SW480 (cell line): ENCODE data around the gene PTPRT.

Experiments
- DNase-seq: peaks from one replicate; pipeline ENCODE4 v3.0.0-alpha.2; 2016; ENCODE audit warnings: low spot score

PTPRT gene

DNA sequence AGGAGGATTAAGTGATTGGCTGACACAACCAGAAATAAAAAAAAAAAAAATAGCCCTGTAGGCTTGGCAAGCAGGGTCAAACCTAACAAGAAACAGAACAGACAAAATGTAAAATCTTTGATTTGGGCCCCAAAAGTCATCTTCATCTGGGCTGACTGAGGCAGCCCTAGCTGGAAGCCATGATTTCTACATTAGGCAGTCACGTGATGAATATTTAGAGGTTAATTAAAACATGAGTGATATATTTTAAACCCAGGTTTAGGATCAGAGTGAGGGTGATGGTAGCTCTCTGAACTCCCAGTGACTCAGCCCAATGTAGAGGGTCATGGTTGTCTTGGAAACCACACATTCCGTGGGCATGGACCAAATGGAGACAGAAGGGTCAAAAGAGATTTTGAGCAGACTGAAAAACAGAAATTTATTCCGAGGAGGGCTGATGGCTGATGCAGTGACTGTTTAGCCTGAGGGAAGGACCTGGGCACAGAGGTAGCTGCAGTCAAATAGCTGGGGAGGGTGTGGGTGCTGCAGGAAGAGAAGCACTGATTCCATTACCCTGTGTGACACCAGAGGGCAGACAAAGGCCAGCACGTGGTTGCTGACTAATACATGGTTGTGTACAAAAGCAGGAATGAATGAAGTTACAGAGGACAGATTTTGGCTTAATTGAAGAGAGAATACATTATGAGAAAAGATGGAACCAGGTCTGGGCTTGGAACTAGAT, 998.4 kb downstream of the PTPRT start:
- DNase-seq: peak; percentile 45

- no peak for DNase-seq
These were observed 999.6 kb downstream of the PTPRT start for GRCh38 chr20:42190084-42190483.

- DNase-seq: no peak
These were observed 1003.4 kb downstream of the PTPRT start for GRCh38 chr20:42186337-42186736.

DNA sequence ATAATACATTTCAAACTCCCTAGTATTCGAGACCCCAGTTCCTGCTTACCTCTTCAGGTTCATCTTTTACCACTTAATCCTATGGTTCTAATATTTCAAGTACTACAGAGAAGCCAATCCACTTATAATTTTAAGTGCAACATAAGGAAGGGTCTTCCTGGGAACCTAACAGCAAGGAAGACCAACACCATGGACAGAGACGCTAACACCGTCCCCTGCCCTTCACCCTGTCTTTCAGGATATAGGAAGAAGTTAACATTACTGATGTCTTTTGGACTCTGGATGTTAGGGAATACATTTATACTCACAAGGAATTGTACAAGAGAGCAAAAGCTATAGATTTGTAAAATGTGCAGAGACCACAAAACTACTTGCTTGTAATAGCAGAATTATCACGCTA, 1006.6 kb downstream of the PTPRT start:
- DNase-seq: no peak

DNA sequence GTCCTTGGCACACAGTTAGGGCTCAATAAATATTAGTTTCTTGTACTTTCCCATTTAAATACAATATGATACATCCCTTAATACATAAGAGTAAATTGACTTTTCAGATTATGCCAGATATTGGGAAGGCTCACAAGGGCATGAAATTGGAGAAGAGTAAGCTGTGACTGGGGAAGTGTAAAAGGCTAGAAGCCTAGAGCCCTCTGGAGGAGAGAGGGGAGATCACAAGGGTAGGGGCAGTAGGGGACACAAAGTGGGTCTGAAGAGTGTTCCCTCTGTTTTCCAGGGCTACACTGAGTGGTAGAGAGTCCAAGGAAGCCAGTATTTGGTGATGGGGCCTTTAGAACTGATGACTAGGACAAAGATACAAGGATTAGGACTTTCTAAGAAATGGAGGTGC, 1008.6 kb downstream of the PTPRT start:
- DNase-seq: no peak

DNA sequence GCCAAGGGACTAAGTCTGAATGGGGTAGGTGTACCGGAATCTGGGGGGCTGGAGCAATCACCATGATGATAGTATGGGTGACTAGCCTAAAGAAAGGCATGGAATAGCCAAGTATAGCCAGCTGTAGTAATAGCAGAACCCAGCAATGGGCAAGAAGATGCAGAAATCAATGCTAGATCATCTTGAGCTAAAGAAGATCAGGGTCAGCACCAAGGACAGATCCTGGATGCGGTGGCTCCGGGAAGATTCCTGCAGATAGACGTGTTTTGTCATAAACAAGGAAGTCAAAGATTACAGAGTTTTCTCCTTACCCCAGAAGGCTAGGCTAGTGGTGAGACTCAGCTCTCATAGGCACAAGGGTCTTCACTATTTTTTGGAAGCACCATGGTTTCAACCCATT, 1009.9 kb downstream of the PTPRT start:
- peak; percentile 35 for DNase-seq

- DNase-seq: no peak
These were observed 1016.3 kb downstream of the PTPRT start for GRCh38 chr20:42173440-42173839.

GRCh38 chr20:42164121-42164890, 1025.4 kb downstream of the PTPRT start:
- DNase-seq: no peak

DNA sequence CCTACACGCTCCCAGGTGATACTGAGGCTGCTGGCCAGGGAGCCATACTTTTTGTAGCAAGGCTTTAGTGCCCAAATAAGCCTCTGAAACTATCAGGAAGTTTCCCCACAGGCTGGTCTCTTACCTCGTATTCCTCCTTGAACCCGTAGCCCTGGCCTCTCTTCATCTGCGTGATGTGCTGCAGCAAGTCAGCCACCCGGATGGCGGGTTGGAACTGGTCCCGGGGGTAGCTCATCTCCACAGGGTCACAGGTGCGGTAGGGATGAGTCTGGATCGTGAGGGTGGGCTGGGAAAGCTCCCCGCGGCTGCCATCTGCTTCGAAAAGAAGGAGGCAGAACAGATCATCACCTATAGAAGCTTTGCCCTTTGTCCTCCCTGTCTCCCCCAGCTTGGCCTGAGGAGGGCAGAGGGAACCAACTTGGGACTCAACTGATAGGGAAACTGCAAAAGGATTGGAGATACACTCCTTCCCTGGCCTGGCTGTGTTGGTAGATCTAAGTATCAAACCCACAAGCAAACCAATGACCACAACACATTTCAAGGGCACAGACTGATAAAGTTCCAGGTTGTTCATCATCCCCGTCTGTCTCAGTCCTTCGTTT, 1028.4 kb downstream of the PTPRT start:
- DNase-seq: peak; percentile 21

GRCh38 chr20:42159808-42160207, 1029.9 kb downstream of the PTPRT start:
- DNase-seq: no peak

- DNase-seq: no peak
These were observed 1031.4 kb downstream of the PTPRT start for GRCh38 chr20:42158272-42158671.

DNA sequence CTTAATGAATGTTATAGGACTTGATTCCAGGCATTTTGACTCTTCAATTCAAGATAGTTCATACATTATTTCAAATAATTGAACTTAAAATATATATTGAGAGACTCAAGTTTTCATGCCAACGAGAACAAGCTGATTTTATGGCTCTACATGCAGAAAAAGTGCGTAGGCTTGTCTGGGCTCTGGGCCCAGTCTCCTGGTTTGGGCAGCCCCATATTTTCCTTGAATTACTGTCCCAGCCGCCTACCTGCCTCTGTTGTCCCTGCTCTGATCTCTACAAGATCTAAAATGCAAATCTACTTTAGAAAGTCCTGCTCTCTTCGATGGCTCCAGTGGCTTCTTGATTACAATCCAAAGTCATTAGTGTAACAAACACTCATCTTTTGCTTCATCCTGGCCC, 1034.1 kb downstream of the PTPRT start:
- no peak for DNase-seq

DNA sequence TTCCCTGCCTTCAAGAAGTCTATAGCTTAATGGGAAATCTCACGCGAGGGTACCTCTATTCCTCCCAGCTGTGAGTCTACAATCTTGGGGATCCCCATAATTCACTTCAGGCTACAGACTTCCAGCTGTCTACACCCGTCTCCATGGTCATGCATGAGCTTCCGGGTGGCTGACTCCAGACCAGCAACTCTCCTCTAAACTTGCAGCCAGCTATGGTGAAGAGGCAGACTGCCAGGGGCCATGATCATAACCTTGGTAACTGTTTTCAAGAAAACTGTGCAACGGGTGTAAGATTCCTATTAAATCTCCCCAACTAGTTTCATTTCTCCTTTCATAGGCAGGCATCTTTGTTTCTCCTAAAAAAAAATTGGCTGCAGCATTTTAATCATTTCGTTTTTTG, 1037.1 kb downstream of the PTPRT start:
- DNase-seq: no peak

- no peak for DNase-seq
These were observed 1039.5 kb downstream of the PTPRT start for GRCh38 chr20:42150230-42150629.

DNA sequence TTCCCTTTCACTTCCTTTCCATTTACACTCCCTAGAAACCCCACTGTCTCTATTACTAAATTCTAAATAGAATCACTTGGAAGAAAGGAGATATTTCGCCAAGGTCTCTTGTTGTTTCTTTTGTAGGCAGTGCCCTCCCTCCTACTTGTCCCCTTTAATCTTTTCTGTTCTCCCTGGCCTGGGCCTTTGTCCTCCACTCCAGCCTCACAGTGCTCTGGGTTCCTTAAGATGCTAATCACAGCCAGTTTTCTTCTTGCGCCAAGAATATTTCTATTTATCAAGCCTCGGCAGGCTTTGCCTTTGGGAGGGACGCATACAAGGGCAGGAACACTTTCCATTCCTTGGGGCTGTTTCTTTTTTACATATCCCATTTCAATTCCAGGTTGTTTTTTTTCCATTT, 1051.0 kb downstream of the PTPRT start:
- no peak for DNase-seq

- DNase-seq: no peak
These were observed 1055.2 kb downstream of the PTPRT start for GRCh38 chr20:42134265-42135098.

GRCh38 chr20:42130810-42131596, 1058.7 kb downstream of the PTPRT start:
- DNase-seq: no peak

- DNase-seq: no peak
These were observed 1064.3 kb downstream of the PTPRT start for GRCh38 chr20:42125426-42125825.

DNA sequence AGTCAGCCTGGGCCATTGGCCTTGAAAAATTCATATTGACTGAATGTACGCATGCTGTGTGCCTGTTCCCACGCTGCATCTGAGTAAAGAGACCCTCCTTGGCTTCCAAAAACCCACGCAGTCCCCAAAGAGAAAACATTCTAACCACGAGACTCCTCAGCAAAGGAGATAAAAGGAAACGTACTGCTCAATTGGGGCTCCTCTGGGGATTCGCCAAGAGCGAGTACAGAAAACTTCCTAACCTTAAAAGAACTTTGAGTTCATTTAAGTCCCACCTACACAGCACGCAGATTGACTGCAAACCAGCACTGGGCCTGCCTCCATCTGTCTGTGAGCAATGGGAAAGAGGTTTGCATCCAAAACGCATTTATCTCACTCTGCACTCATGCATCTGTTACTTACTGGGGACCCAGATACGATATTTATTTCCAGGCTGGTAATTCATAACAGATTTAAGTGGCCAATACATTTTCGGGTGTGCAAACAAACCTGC, 1065.7 kb downstream of the PTPRT start:
- DNase-seq: no peak

GRCh38 chr20:42118409-42119125, 1071.1 kb downstream of the PTPRT start:
- DNase-seq: no peak

GRCh38 chr20:42118001-42118400, 1071.7 kb downstream of the PTPRT start:
- DNase-seq: no peak
